H1 (cell line): ENCODE results near the gene PTDSS2. TPM values are rescaled to one million over a fixed set of nuclear protein-coding genes. Genes with fewer than 3 reads are reported as not detected.

Source experiments
- CTCF ChIA-PET: fragments of 300-600 bp; sonication (Branson Sonifier 250); formaldehyde crosslinking; loops from one replicate; lab custom pipeline; 2021; ENCODE audit not compliant: partially characterized antibody; lab: Charles Lee
- POLR2A ChIA-PET: fragments of 300-600 bp; sonication (Branson Sonifier 250); formaldehyde crosslinking; loops from one replicate; lab custom pipeline; 2021; ENCODE audit warnings: inconsistent platforms; ENCODE audit not compliant: partially characterized antibody; lab: Charles Lee
- DNase-seq, 2 experiments: peaks; one replicate each; pipeline versions ENCODE4 v3.0.0 to v3.0.0-alpha.2; 2010 to 2022; ENCODE audit warnings: low spot score in 2 of 2, low read depth in 1 of 2, mixed read lengths in 1 of 2
- FAIRE-seq: peaks from 2 replicates; lab custom pipeline; 2011; peaks lifted over from hg19 to GRCh38; lab: Jason Lieb, UNC
- H2AFZ ChIP-seq: 2 replicates; pipeline ENCODE4 v1.8.1; 2012; ENCODE audit warnings: low read length, inconsistent platforms
- H2AK5ac ChIP-seq: 2 replicates; pipeline ENCODE4 v1.6.1; 2013; ENCODE audit warnings: low read depth, low read length
- H2BK120ac ChIP-seq: replicated peaks from 2 replicates; pipeline ENCODE3; 2013; ENCODE audit warnings: low read depth, low read length, inconsistent platforms
- H2BK12ac ChIP-seq: 2 replicates; pipeline ENCODE4 v1.6.1; 2013; ENCODE audit warnings: low read depth, low read length
- H2BK15ac ChIP-seq: 2 replicates; pipeline ENCODE4 v1.6.1; 2013; ENCODE audit warnings: low read length
- H2BK20ac ChIP-seq: 2 replicates; pipeline ENCODE4 v1.6.1; 2013; ENCODE audit warnings: low read length
- H2BK5ac ChIP-seq: 2 replicates; pipeline ENCODE4 v1.6.1; 2013; ENCODE audit warnings: low read depth, low read length
- H3K14ac ChIP-seq: 2 replicates; pipeline ENCODE4 v1.6.1; 2013; ENCODE audit warnings: inconsistent platforms; ENCODE audit not compliant: insufficient read length
- H3K18ac ChIP-seq: 2 replicates; pipeline ENCODE4 v1.6.1; 2013; ENCODE audit warnings: low read length; ENCODE audit errors: extremely low read depth
- H3K23ac ChIP-seq: 2 replicates; pipeline ENCODE4 v1.6.1; 2013; ENCODE audit warnings: inconsistent platforms; ENCODE audit not compliant: insufficient read length
- H3K23me2 ChIP-seq: 2 replicates; pipeline ENCODE4 v1.6.1; 2013; ENCODE audit warnings: low read depth, low read length
- H3K27ac ChIP-seq: 2 replicates; pipeline ENCODE4 v1.6.1; 2011; ENCODE audit warnings: low read depth, low read length, inconsistent platforms
- H3K27me3 ChIP-seq, 4 experiments: replicated peaks in 1 of 4; 1 replicate in 1 of 4; 2 replicates in 3 of 4; pipeline versions ENCODE4 v1.6.1 to v1.8.1; 2011 to 2013; ENCODE audit warnings: low read length in 3 of 4, mild to moderate bottlenecking in 3 of 4, inconsistent platforms in 2 of 4, mixed read lengths in 2 of 4, moderate library complexity in 1 of 4; ENCODE audit not compliant: control insufficient read depth in 3 of 4, insufficient read depth in 3 of 4; ENCODE audit errors: extremely low read depth in 1 of 4
- H3K36me3 ChIP-seq, 4 experiments: 2 replicates each; pipeline versions ENCODE4 v1.6.1 to v1.8.1; 2011 to 2013; ENCODE audit warnings: mild to moderate bottlenecking in 4 of 4, low read length in 3 of 4, moderate library complexity in 2 of 4, control low read depth in 1 of 4, inconsistent platforms in 1 of 4; ENCODE audit not compliant: insufficient read depth in 4 of 4, control insufficient read depth in 2 of 4
- H3K4ac ChIP-seq: replicated peaks from 2 replicates; pipeline ENCODE3; 2013; ENCODE audit warnings: low read length, low read depth, mixed read lengths, inconsistent platforms; ENCODE audit not compliant: insufficient read length
- H3K4me1 ChIP-seq, 4 experiments: replicated peaks in 1 of 4; 1 replicate in 1 of 4; 2 replicates in 3 of 4; pipeline versions ENCODE4 v1.6.1 to v1.8.1; 2011 to 2013; ENCODE audit warnings: low read length in 3 of 4, inconsistent platforms in 2 of 4, mixed read lengths in 1 of 4; ENCODE audit not compliant: insufficient read depth in 4 of 4, control insufficient read depth in 3 of 4
- H3K4me2 ChIP-seq, 2 experiments: 2 replicates each; pipeline versions ENCODE4 v1.6.1 to v1.8.1; 2011 to 2013; ENCODE audit warnings: low read depth in 2 of 2, low read length in 2 of 2, control low read depth in 1 of 2, inconsistent platforms in 1 of 2, mild to moderate bottlenecking in 1 of 2; ENCODE audit not compliant: insufficient read depth in 1 of 2
- H3K4me3 ChIP-seq, 4 experiments: fragments of 200-600, 300-600 bp in 1 of 4; sonication (generic), shearing (Covaris generic), sonication (Bioruptor Twin) in 1 of 4; 2 replicates each; pipeline versions ENCODE4 v1.5.1 to v1.8.1; 2011 to 2016; ENCODE audit warnings: low read length in 4 of 4, low read depth in 3 of 4, control low read depth in 2 of 4, inconsistent platforms in 2 of 4, mild to moderate bottlenecking in 2 of 4, mixed read lengths in 1 of 4, moderate library complexity in 1 of 4; ENCODE audit not compliant: insufficient read depth in 2 of 4; ENCODE audit errors: extremely low read depth in 1 of 4
- H3K56ac ChIP-seq: replicated peaks from 2 replicates; pipeline ENCODE3; 2013; ENCODE audit warnings: low read depth, mild to moderate bottlenecking, mixed read lengths, low read length, inconsistent platforms; ENCODE audit not compliant: insufficient read length
- H3K79me1 ChIP-seq: 2 replicates; pipeline ENCODE4 v1.6.1; 2013; ENCODE audit warnings: low read depth, low read length, control low read depth
- H3K79me2 ChIP-seq, 2 experiments: 2 replicates each; pipeline versions ENCODE4 v1.6.1 to v1.8.1; 2012 to 2013; ENCODE audit warnings: low read length in 2 of 2, mild to moderate bottlenecking in 2 of 2, inconsistent platforms in 1 of 2; ENCODE audit not compliant: insufficient read depth in 2 of 2, control insufficient read depth in 1 of 2
- H3K9ac ChIP-seq, 4 experiments: replicated peaks in 1 of 4; 1 replicate in 1 of 4; 2 replicates in 3 of 4; pipeline versions ENCODE4 v1.6.1 to v1.8.1; 2011 to 2013; ENCODE audit warnings: low read depth in 3 of 4, low read length in 3 of 4, control low read depth in 2 of 4, mild to moderate bottlenecking in 2 of 4, moderate library complexity in 2 of 4, inconsistent platforms in 1 of 4; ENCODE audit errors: extremely low read depth in 1 of 4
- H3K9me3 ChIP-seq, 2 experiments: 2 replicates each; pipeline versions ENCODE4 v1.6.1 to v1.8.1; 2012 to 2013; ENCODE audit warnings: mild to moderate bottlenecking in 2 of 2, moderate library complexity in 2 of 2, control low read depth in 1 of 2, inconsistent platforms in 1 of 2, low read depth in 1 of 2, low read length in 1 of 2, mixed read lengths in 1 of 2; ENCODE audit not compliant: insufficient read depth in 2 of 2
- H4K20me1 ChIP-seq, 2 experiments: replicated peaks in 1 of 2; 2 replicates each; pipeline versions ENCODE3 to v1.8.1; 2011 to 2013; ENCODE audit warnings: inconsistent platforms in 2 of 2, low read length in 2 of 2, mild to moderate bottlenecking in 1 of 2; ENCODE audit not compliant: insufficient read depth in 2 of 2, control insufficient read depth in 1 of 2
- H4K5ac ChIP-seq: 2 replicates; pipeline ENCODE4 v1.6.1; 2013; ENCODE audit warnings: low read length, low read depth, mixed read lengths, inconsistent platforms; ENCODE audit not compliant: insufficient read length
- H4K8ac ChIP-seq: 2 replicates; pipeline ENCODE4 v1.8.0; 2013; ENCODE audit warnings: mild to moderate bottlenecking, moderate library complexity, low read length, inconsistent platforms; ENCODE audit not compliant: insufficient read depth; ENCODE audit errors: extremely low read depth
- H4K91ac ChIP-seq: replicated peaks from 2 replicates; pipeline ENCODE3; 2013; ENCODE audit warnings: low read length, mixed read lengths, inconsistent platforms; ENCODE audit not compliant: insufficient read length
- ATF2 ChIP-seq: IDR thresholded peaks from 2 replicates; pipeline ENCODE4 v1.6.1; 2012; ENCODE audit warnings: low read length, inconsistent platforms
- CTCF ChIP-seq, 3 experiments: IDR thresholded peaks; 1 replicate in 2 of 3; 2 replicates in 1 of 3; pipeline versions ENCODE4 v1.5.1 to v1.6.1; 2011; ENCODE audit warnings: low read length in 3 of 3, mild to moderate bottlenecking in 3 of 3, inconsistent platforms in 2 of 3, low read depth in 1 of 3, moderate library complexity in 1 of 3; ENCODE audit not compliant: insufficient read depth in 1 of 3; ENCODE audit errors: control extremely low read depth in 1 of 3
- FOSL1 ChIP-seq: IDR thresholded peaks from 2 replicates; pipeline ENCODE4 v1.6.1; 2011; ENCODE audit warnings: mild to moderate bottlenecking, low read depth, low read length, moderate library complexity; ENCODE audit not compliant: insufficient read depth
- POU5F1 ChIP-seq: IDR thresholded peaks from 2 replicates; pipeline ENCODE4 v1.6.1; 2011; ENCODE audit warnings: low read depth, mild to moderate bottlenecking, low read length, moderate library complexity
- SP2 ChIP-seq: IDR thresholded peaks from 2 replicates; pipeline ENCODE4 v1.6.1; 2012; ENCODE audit warnings: mild to moderate bottlenecking, low read length, inconsistent platforms
- SRF ChIP-seq: IDR thresholded peaks from 2 replicates; pipeline ENCODE4 v1.6.1; 2011; ENCODE audit warnings: mild to moderate bottlenecking, low read depth, low read length, moderate library complexity
- TBP ChIP-seq: IDR thresholded peaks from 2 replicates; pipeline ENCODE4 v1.6.1; 2011; ENCODE audit warnings: low read depth, low read length, improper control_type of control experiment
- WGBS, 2 experiments: shearing (Covaris generic) in 1 of 2; methylation state at CpG; one replicate each; pipeline versions ENCODE4 v1.1.6 to v1.1.7; 2013 to 2015; ENCODE audit warnings: low lambda C conversion rate in 2 of 2, mixed read lengths in 2 of 2, inconsistent platforms in 1 of 2, low coverage in 1 of 2, missing lambda C conversion rate in 1 of 2; ENCODE audit not compliant: insufficient replicate concordance in 2 of 2, insufficient coverage in 1 of 2, insufficient read length in 1 of 2; ENCODE audit errors: extremely low coverage in 1 of 2, missing lambda C conversion rate in 1 of 2; 5-methylcytosine and 5-hydroxymethylcytosine counted together
- polyA plus RNA-seq, 7 experiments: library from polyadenylated mRNA; depleted of rRNA in 3 of 7; stranded (reverse) in 5 of 7; unstranded in 2 of 7; fragments of >200 nt in 5 of 7; fragments of 200-250 nt in 2 of 7; gene quantifications; 1 replicate in 5 of 7; 2 replicates in 1 of 7; 4 replicates in 1 of 7; pipeline versions ENCODE4 v1.2.1 to v1.2.3, GENCODE V29; 2011 to 2013; ENCODE audit warnings: missing spikeins in 2 of 7, mixed read lengths in 2 of 7
- total RNA-seq: library from RNA; stranded (reverse); fragmentation: NEBNext Ultra II Directional; extraction: Animal tissue kit (Norgen Biotek cat#: 25700); gene quantifications from 2 replicates; pipeline ENCODE4 v1.2.1, GENCODE V29; 2021

PTDSS2 gene
- total and polyA plus RNA-seq, 2 of the 8 experiments (the other 6 are each of a cell fraction or from before 2014, with no cell fraction given), result 48.7 to 68.2 TPM

GRCh38 chr11:539971-540481 lies 89.9 kb downstream of the PTDSS2 start:
- peak overlapping the region; percentile 74 for H4K91ac ChIP-seq
- no peak overlapping the region for H3K56ac ChIP-seq
- H2BK5ac ChIP-seq, result no peak overlapping the region
- H3K4me1 ChIP-seq, result peaks cover 0 to 13% (median 8%) of the 10 kb centered on the region in 4 experiments; a peak in 5 of 7 replicates
- H2AFZ ChIP-seq, result no peak overlapping the region
- DNase-seq (peak in 1 of 2 experiments; percentile 41), FAIRE-seq (no peak)
- no peak overlapping the region for H3K14ac ChIP-seq
- no peak overlapping the region for H3K23ac ChIP-seq
- H3K27me3 ChIP-seq, result peaks cover 0 to 16% (median 6%) of the 10 kb centered on the region in 4 experiments; a peak in 5 of 7 replicates
- H2BK20ac ChIP-seq, result no peak overlapping the region
- H3K27ac ChIP-seq, result no peak overlapping the region
- no peak overlapping the region for H3K4ac ChIP-seq
- H4K20me1 ChIP-seq, result no peaks in the 10 kb centered on the region
- H2BK15ac ChIP-seq, result 0 out of 2 replicates have a peak overlapping the region, but pooled peaks have one; percentile 16
- H4K8ac ChIP-seq, result peak overlapping the region; percentile 68; the same call in 1 of the 2 replicates
- H3K23me2 ChIP-seq, result peaks cover 15% of the 10 kb centered on the region; the same call in 1 of the 2 replicates
- no peaks in the 10 kb centered on the region for H3K79me2 ChIP-seq
- ChIA-PET POLR2A (interaction anchor here (0.6 to 1.3 kb wide), 4 partner anchors 17 to 246 kb away, joined by 3 to 4 read pairs (median 4); partner anchors contain the start of genes IRF7 and PHRF1), CTCF (interaction anchor here (1.3 to 2.0 kb wide), 2 partner anchors 15 to 16 kb away, joined by 4 read pairs; no protein-coding TSS in a partner anchor)
- H2BK12ac ChIP-seq, result peak overlapping the region; percentile 75; the same call in 1 of the 2 replicates
- no peak overlapping the region for H3K4me2 ChIP-seq
- no peaks in the 10 kb centered on the region for H3K9me3 ChIP-seq
- H3K9ac ChIP-seq, result no peak overlapping the region; a peak in 1 of 7 replicates
- no peaks in the 10 kb centered on the region for H3K36me3 ChIP-seq
- H3K4me3 ChIP-seq, result no peak overlapping the region
- 91% methylated on average over 8 of the region's 8 CpGs; no CpG with 5 or more reads in 1 of the 2 experiments for WGBS, 2 experiments
- no peak overlapping the region for H4K5ac ChIP-seq
- no peak overlapping the region for H2BK120ac ChIP-seq
- no peaks in the 10 kb centered on the region for H3K79me1 ChIP-seq
- no peak overlapping the region for H2AK5ac ChIP-seq
- H3K18ac ChIP-seq, result no peak overlapping the region
- TF ChIP-seq TBP (no peak), CTCF (IDR thresholded peaks at IDR 0.05; ENCODE audit: control extremely low read depth in 1 of 3, insufficient read depth in 1 of 3, low read depth in 1 of 3, low read length in 3 of 3) (no peak), SP2 (no peak), POU5F1 (no peak), SRF (no peak), ATF2 (no peak), FOSL1 (no peak)
